ENCODE data around the gene NPAS2.

Gene NPAS2

GRCh38 chr2:100944617-100945432 is 124.9 kb downstream of the NPAS2 start:
- H3K4me3 ChIP-seq (ENCODE audit: low read length): no peak overlapping the region
- TF ChIP-seq ZNF274 (IDR thresholded peaks at IDR 0.05; ENCODE audit: low read depth, low read length): no peak

DNA sequence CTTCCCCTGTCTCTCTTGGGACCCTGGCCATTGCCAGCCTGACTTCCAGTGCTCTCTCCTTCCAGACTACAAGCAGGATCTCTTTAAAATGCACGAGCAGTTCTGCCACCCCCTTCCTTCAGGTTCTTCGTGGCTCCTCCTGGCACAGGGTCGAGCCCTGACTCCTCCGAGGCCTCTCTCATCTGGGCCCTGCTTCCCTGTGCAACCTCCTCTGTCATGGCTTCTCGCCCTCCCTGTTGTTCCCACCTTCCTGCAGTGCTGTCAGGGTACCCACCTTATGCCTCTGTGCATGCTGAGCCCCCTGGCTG is 125.4 kb downstream of the NPAS2 start:
- no peak for TF ChIP-seq ZNF274 (IDR thresholded peaks at IDR 0.05; ENCODE audit: low read depth, low read length)
- H3K4me3 ChIP-seq (ENCODE audit: low read length): no peak overlapping the region

- H3K4me3 ChIP-seq (ENCODE audit: low read length): no peak overlapping the region
- no peak for TF ChIP-seq ZNF274 (IDR thresholded peaks at IDR 0.05; ENCODE audit: low read depth, low read length)
Observed at GRCh38 chr2:100945930-100946607, 126.1 kb downstream of the NPAS2 start.

GRCh38 chr2:100948942-100949811 is 129.2 kb downstream of the NPAS2 start:
- no peak overlapping the region for H3K4me3 ChIP-seq (ENCODE audit: low read length)
- no peak for TF ChIP-seq ZNF274 (IDR thresholded peaks at IDR 0.05; ENCODE audit: low read depth, low read length)

DNA sequence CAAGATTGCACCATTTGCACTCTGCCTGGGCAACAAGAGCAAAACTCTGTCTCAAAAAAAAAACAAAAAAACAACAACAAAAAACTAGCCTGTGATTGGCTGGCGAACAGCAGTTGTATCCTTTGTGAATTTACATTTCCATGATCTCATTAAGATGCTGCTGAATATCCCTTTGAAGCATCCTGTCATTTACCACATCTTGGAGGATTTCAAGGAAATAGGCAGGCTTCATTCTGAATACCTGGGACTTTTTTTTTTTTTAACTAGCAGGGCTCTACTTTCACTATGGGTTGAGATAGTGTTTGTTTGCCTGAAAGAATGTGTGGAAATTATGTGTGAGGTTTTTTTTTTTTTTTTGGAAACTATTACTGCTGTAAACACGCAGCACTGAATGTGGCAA is 132.6 kb downstream of the NPAS2 start:
- no peak overlapping the region for H3K4me3 ChIP-seq (ENCODE audit: low read length)

GRCh38 chr2:100953406-100954043 is 133.6 kb downstream of the NPAS2 start:
- TF ChIP-seq ZNF274 (IDR thresholded peaks at IDR 0.05; ENCODE audit: low read depth, low read length): no peak
- H3K4me3 ChIP-seq (ENCODE audit: low read length): no peak overlapping the region

More for the DNA sequence above, 132.6 kb downstream of the NPAS2 start:
- TF ChIP-seq ZNF274 (IDR thresholded peaks at IDR 0.05; ENCODE audit: low read depth, low read length): no peak

- H3K4me3 ChIP-seq (ENCODE audit: low read length): no peak overlapping the region
- TF ChIP-seq ZNF274 (IDR thresholded peaks at IDR 0.05; ENCODE audit: low read depth, low read length): no peak
Observed at GRCh38 chr2:100954044-100954420, 134.1 kb downstream of the NPAS2 start.

- no peak for TF ChIP-seq ZNF274 (IDR thresholded peaks at IDR 0.05; ENCODE audit: low read depth, low read length)
Observed at GRCh38 chr2:100955226-100955625, 135.3 kb downstream of the NPAS2 start.

DNA sequence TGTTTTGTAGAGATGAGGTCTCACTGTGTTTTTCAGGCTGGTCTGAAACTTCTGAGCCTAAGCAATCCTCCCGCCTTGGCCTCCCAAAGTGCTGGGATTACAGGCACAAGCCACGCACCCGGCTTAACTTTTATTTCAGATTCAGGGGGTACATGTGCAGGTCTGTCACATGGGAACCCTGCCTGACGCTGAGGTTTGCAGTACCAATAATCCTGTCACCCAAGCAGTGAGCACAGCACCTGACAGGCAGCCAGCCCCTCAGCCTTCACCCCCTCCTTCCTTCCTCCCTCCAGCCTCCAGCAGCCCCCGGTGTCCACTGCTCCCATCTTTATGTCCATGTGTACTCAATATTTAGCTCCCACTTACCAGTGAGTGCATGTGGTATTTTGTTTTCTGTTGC is 136.1 kb downstream of the NPAS2 start:
- H3K4me3 ChIP-seq (ENCODE audit: low read length): no peak overlapping the region
- no peak for TF ChIP-seq ZNF274 (IDR thresholded peaks at IDR 0.05; ENCODE audit: low read depth, low read length)

More at GRCh38 chr2:100955226-100955625, 135.3 kb downstream of the NPAS2 start:
- H3K4me3 ChIP-seq (ENCODE audit: low read length): no peak overlapping the region

- TF ChIP-seq ZNF274 (IDR thresholded peaks at IDR 0.05; ENCODE audit: low read depth, low read length): no peak
- no peak overlapping the region for H3K4me3 ChIP-seq (ENCODE audit: low read length)
Observed at GRCh38 chr2:100957996-100958653, 138.2 kb downstream of the NPAS2 start.

DNA sequence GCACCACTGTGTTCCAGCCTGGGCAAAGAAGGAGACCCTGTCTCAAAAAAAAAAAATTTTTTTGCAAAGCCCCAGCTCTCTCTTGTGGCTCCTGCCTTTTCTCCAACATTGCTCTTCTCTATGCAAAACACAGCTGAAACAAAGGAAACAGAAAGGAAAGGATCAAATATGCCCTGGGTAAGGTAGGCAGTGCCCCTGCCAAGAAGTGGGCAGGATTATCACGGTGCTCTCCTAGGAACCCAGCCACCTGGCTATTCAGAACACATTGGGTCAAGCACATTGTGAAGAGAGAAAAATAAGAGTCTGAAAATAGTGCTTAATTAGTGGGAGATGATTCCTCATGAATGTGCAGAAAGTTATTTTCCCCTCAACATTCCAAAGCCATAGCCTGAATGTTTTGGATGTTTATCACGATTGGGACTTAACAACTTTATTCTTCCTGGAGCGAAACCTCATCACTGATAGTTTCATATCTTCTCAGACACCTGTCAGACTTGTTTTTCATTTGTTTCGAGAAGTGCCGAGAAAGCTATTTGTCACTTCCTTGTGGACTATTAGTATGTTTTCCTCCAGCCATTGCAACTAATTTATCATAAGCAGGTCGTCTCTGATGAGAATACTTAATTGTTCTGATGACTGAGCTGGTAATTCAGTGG is 139.4 kb downstream of the NPAS2 start:
- no peak for TF ChIP-seq ZNF274 (IDR thresholded peaks at IDR 0.05; ENCODE audit: low read depth, low read length)

GRCh38 chr2:100960688-100961087 is 140.7 kb downstream of the NPAS2 start:
- no peak overlapping the region for H3K4me3 ChIP-seq (ENCODE audit: low read length)
- no peak for TF ChIP-seq ZNF274 (IDR thresholded peaks at IDR 0.05; ENCODE audit: low read depth, low read length)

More for the DNA sequence above, 139.4 kb downstream of the NPAS2 start:
- no peak overlapping the region for H3K4me3 ChIP-seq (ENCODE audit: low read length)
